Activated CD8-positive, alpha-beta memory T cell treated with anti-CD3 and anti-CD28 coated beads, Interleukin-2, amount 50 U/mL, for 1 hour (primary cell): ENCODE results near the gene TMEM123.

Experiments used
- DNase-seq: peaks from one replicate; pipeline ENCODE4 v3.0.0-alpha.2; 2020; ENCODE audit errors: extremely low read depth

The TMEM123 gene

DNA sequence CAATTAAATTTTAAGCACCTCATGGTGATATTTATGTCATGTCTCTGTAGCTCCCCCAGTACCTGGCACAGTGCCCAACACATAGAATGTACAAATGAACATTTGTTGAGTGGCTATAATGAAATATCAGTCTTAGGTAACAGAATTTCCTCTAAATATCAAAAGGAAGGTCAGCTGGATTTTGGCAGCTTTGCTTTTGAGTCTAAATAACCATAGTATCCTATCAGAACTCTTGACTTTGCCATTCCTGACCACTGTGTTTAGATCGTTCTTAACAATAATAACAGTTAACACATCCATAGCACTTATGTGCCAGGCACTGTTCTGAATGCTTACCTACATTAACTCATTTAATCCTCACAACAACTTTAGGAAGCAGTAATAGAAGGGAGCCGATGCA, 26.6 kb downstream of the TMEM123 start:
- DNase-seq = no peak

GRCh38 chr11:102423936-102424335, 28.6 kb downstream of the TMEM123 start:
- no peak for DNase-seq

DNA sequence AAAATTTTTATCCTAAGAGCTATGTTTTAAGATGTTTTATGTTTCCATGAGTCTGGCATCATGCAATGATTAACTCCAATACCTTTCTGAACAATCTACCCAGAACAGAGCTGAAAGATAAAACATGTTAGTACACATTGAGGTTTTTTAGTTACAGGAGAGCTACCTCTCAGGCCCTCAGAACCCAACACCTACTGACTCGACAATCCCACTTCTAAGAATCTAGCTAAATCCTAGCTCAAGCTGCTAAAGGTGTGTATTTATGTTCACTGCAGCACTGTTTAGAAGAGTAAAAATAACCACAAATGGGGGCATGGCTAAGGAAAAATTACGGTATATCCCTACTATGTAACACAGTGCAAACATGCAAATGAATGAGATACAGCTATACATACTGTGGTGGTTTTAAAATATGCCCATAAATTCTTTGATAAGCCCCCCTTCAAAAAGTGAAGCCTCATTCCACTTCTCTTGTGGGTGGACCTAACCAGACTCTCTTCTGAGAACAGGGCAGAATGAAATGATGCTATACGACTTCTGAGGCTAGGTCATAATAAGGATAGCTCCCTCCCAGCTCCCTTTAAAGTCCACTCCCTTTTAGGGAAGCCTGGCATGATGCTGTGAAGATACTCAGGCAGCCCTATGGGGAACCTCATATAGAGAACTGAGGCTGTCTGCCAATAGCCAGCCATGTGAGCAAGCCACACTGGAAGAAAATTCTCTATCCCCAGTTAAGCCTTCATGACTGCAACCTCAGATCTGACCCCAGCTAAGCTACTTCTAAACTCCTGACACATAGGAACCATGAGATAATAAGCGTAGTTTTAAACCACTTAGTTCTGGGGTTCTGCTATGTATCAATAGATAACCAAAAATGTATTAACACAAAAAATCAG, 29.5 kb downstream of the TMEM123 start:
- DNase-seq = no peak

DNA sequence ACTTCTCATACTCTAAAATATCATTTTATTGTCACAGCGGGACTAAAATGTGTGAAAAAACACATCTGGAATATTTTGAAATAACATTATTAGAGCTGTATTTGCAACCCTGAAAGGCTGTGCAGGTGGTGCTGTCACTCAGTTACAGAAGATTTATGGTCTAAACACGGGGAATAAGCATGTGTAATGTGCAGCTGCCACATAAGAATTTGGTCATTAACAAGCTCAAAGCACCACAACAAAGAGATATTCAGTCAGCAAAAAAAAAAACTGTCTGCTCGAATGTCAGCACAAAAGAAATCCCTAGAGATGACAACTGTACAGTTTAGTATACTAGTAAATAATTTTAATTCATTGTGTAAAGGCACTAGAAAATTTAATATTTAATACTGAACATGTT, 31.3 kb downstream of the TMEM123 start:
- DNase-seq = no peak

DNA sequence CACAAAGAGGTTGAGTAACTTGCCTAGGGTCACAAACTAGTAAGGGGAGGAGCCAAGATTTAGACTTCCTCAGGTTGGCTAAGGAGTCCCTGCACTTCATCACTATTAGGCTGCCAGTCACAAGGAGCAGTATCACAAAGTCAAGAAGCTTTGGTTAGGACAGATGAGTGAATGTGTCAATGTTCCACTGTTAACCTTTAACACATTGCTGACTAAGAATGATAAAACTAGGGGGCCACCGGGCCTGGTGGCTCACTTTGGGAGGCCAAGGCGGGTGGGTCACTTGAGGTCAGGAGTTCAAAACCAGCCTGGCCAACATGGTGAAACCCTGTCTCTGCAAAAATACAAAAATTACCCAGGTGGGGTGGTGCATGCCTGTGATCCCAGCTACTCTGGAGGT, 32.0 kb downstream of the TMEM123 start:
- no peak for DNase-seq

- no peak for DNase-seq
These were observed 33.4 kb downstream of the TMEM123 start for GRCh38 chr11:102419181-102419580.

- no peak for DNase-seq
These were observed 35.6 kb downstream of the TMEM123 start for GRCh38 chr11:102416976-102417375.

GRCh38 chr11:102415304-102415916, 37.2 kb downstream of the TMEM123 start:
- no peak for DNase-seq

- DNase-seq = no peak
These were observed 38.0 kb downstream of the TMEM123 start for GRCh38 chr11:102414559-102414958.

- DNase-seq = no peak
These were observed 39.1 kb downstream of the TMEM123 start for GRCh38 chr11:102413497-102413896.

DNA sequence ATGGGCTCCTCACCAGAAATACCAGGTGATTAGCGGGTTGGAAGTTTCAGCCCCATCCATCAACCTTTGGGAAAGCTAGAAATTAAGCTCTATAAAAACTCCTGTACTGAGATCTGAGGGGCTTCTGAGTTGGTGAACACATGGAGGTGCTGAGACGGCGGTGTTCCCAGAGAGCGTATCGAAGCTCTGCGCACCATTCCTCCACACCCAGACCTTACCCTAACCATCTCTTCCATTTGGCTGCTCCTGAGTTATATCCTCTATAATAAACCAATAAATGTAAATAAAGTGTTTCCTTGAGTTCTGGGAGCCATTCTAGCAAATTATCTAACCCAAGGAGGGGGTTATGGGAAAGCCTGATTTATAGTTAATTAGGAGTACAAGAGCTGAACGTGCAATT, 41.4 kb downstream of the TMEM123 start:
- no peak for DNase-seq

DNA sequence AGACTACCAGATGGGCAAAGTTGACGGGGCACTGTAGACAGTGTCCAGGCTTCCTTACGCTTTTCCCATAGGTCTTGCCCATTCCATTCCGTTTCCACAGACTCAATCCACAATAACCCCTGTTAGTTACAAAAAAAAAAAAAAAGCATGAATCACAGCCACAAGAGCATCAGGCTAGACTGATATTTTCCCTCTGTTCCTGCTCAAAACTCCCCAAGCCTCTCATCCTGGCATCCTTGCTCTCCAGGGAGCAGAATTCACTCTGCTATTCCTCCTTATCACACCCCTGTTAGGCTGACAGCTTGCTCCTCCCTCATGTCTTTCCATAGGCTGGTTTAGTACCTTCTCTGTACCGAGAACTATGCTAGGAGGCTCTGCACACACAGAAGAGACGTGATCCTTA, 42.2 kb downstream of the TMEM123 start:
- DNase-seq = no peak

DNA sequence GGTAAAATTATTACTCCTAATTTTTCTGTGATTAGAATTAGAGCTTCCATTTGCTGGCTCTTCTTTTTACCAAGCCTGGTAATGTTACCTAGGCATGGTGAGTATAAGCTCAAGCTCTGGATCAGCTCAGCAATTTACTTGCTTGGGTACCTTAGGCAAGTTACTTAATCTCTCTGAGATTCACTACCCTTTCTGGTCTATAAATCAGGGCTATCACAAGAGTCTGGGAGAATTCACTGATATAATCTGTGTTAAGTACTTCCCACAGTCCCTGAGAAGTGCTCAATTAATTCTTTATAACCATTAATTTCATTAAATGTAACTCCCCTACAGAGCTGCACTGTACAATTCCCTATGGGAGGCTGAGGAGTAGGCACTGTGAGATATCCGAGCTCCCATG, 44.2 kb downstream of the TMEM123 start:
- DNase-seq = no peak

GRCh38 chr11:102407901-102408300, 44.7 kb downstream of the TMEM123 start:
- no peak for DNase-seq

- DNase-seq = no peak
These were observed 46.5 kb downstream of the TMEM123 start for GRCh38 chr11:102406099-102406498.

GRCh38 chr11:102405501-102405900, 47.1 kb downstream of the TMEM123 start:
- no peak for DNase-seq

- DNase-seq = no peak
These were observed 50.0 kb downstream of the TMEM123 start for GRCh38 chr11:102402548-102402947.

- no peak for DNase-seq
These were observed 50.7 kb downstream of the TMEM123 start for GRCh38 chr11:102401905-102402304.

DNA sequence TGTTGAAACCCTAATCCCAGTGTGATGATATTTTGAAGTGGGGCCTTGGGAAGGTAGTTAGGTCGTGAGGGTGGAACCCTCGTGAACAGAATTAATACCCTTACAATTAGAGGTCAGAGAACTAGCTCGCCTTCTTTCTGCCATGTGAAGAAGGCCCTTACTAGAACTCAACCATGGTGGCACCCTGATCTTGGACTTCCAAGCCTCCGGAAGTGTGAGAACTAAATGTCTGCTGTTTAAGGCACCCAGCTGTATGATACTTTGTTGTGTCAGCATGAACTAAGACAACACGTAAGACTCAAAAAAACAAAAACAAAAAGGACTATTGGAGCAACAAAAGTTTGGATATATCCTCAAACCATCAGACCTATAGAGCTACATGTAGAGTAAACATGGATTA, 52.0 kb downstream of the TMEM123 start:
- no peak for DNase-seq

GRCh38 chr11:102399189-102399588, 53.4 kb downstream of the TMEM123 start:
- DNase-seq = no peak

GRCh38 chr11:102398297-102398696, 54.3 kb downstream of the TMEM123 start:
- DNase-seq = no peak

DNA sequence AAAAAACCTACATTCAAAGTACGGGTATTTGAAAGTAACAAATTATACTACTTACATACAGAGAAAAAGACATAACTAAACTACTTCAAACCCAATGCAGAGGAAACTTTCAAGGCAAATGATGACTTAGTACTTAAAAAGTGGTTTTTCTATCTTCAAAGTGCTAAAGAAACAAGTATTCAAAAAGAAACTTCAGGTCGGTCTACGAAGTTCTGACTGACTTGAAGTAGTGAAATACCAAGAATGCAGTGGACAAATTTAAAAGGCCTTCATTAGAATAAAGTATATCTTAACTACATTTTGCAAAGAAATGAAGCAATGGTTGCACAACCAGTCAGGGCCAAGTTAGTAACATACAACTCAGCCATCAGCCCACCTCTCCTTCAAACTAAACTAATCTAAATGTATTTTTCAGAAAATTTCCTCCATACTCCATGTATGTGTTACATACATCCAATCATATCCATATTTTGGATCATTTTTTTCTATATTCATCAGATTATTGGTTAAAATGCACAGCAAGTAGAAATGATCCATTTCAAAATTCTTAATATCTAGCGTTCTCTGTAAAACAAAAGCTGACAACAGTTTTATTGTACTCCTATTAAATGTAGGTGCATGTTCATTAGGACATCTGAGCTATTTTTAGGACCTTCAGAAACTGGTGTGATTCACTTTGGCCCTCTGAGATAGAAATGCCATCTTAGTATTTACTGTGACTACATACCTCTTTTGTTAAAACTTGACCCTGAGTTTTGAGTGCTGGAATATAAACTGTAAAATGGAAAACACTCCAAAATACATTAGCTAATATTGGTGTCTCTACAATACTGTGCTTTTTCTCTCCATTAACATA, 55.6 kb downstream of the TMEM123 start:
- DNase-seq = no peak
